Epithelial cell of esophagus (primary cell): Measurements from ENCODE around the gene NUP85.
A peak's percentile ranks its signal among the peaks of the same experiment; 100 is the strongest.

Experiments used
- DNase-seq: peaks from one replicate; pipeline ENCODE4 v3.0.0; 2010; ENCODE audit warnings: low read depth
- H3K4me3 ChIP-seq: 2 replicates; pipeline ENCODE4 v1.5.1; 2011; ENCODE audit warnings: mild to moderate bottlenecking, low read length, control low read depth
- CTCF ChIP-seq: IDR thresholded peaks from 2 replicates; pipeline ENCODE4 v1.5.1; 2011; ENCODE audit warnings: low read depth, mild to moderate bottlenecking, low read length, control low read depth, inconsistent platforms; ENCODE audit not compliant: insufficient read depth; ENCODE audit errors: missing control alignments

NUP85 gene

GRCh38 chr17:75240394-75241142 lies 35.1 kb downstream of the NUP85 start:
- peak; percentile 43 for DNase-seq
- TF ChIP-seq CTCF = peak; percentile 68
- H3K4me3 ChIP-seq = no peak overlapping the region

GRCh38 chr17:75241143-75241430 lies 35.6 kb downstream of the NUP85 start:
- DNase-seq = no peak
- no peak overlapping the region for H3K4me3 ChIP-seq
- no peak for TF ChIP-seq CTCF

- no peak for TF ChIP-seq CTCF
- H3K4me3 ChIP-seq = no peak overlapping the region
- no peak for DNase-seq
Measured at GRCh38 chr17:75241502-75241901, 36.0 kb downstream of the NUP85 start.

GRCh38 chr17:75241996-75242460 lies 36.5 kb downstream of the NUP85 start:
- no peak overlapping the region for H3K4me3 ChIP-seq
- TF ChIP-seq CTCF = no peak
- DNase-seq = peak; percentile 12

GRCh38 chr17:75242461-75243042 lies 37.1 kb downstream of the NUP85 start:
- no peak overlapping the region for H3K4me3 ChIP-seq
- DNase-seq = no peak
- TF ChIP-seq CTCF = no peak

- TF ChIP-seq CTCF = no peak
- no peak overlapping the region for H3K4me3 ChIP-seq
- DNase-seq = no peak
Measured at GRCh38 chr17:75244133-75244866, 38.8 kb downstream of the NUP85 start.
